DND-41 (cell line): ENCODE data around the gene TIMM10B.

Experiments
- EZH2 ChIP-seq: IDR thresholded peaks from 3 replicates; pipeline ENCODE4 v1.6.1; 2012; ENCODE audit warnings: borderline replicate concordance, low read depth, mild to moderate bottlenecking, moderate library complexity, low read length, inconsistent platforms; ENCODE audit not compliant: severe bottlenecking
- TF ChIP-seq, protein P1 (sequence below): IDR thresholded peaks from 2 replicates; pipeline ENCODE4 v1.5.1; 2012; ENCODE audit warnings: borderline replicate concordance, low read length, moderate library complexity, mild to moderate bottlenecking; ENCODE audit not compliant: poor library complexity, severe bottlenecking; ENCODE audit errors: extremely low read depth

DNA sequence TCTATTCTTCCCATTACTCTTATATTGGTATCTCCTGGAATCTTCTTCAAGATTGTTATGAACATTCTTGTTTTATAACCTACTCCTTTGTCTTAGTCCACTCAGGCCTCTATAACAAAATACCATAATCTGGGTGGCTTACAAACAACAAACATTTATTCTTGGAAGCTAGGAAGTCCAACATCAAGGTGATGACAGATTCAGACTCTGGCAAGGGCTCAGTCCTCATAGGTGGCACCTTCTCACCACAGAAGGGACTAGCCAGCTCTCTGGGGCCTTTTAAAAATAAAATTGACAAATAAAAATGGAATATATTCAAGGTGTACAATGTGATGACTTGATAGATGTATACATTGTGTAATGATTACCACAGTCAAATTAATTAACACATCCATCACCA lies 35.6 kb downstream of the TIMM10B start:
- TF ChIP-seq, protein P1, sequence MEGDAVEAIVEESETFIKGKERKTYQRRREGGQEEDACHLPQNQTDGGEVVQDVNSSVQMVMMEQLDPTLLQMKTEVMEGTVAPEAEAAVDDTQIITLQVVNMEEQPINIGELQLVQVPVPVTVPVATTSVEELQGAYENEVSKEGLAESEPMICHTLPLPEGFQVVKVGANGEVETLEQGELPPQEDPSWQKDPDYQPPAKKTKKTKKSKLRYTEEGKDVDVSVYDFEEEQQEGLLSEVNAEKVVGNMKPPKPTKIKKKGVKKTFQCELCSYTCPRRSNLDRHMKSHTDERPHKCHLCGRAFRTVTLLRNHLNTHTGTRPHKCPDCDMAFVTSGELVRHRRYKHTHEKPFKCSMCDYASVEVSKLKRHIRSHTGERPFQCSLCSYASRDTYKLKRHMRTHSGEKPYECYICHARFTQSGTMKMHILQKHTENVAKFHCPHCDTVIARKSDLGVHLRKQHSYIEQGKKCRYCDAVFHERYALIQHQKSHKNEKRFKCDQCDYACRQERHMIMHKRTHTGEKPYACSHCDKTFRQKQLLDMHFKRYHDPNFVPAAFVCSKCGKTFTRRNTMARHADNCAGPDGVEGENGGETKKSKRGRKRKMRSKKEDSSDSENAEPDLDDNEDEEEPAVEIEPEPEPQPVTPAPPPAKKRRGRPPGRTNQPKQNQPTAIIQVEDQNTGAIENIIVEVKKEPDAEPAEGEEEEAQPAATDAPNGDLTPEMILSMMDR, result no peak
- no peak for TF ChIP-seq EZH2
